HCT116 (cell line): ENCODE results near the gene COQ3. TPM values are rescaled to one million over a fixed set of nuclear protein-coding genes. Genes with fewer than 3 reads are reported as not detected.

Experiments used
- ATAC-seq: fragments of 200-7000 bp; cut with Tn5 transposase; 2 replicates; pipeline ENCODE4 v1.9.1; 2020; ENCODE audit warnings: mild to moderate bottlenecking, moderate library complexity
- BruUV-seq: library from RNA; stranded (reverse); fragments of 400-500 nt; replicated peaks from 2 replicates; lab custom pipeline; 2021; lab: Mats Ljungman, UMichigan
- CTCF ChIA-PET: fragments of 300-600 bp; sonication (Branson Sonifier 250); formaldehyde crosslinking; loops from one replicate; lab custom pipeline; 2021; ENCODE audit warnings: antibody characterized with exemption; lab: Charles Lee
- POLR2A ChIA-PET: fragments of 300-600, 350-600 bp; sonication (Branson Sonifier 250); formaldehyde crosslinking; loops from one replicate; lab custom pipeline; 2021; ENCODE audit warnings: antibody characterized with exemption; lab: Charles Lee
- RAD21 ChIA-PET, 2 experiments: fragments of 300-600 bp; sonication (Branson Sonifier 250); formaldehyde crosslinking; loops; one replicate each; lab custom pipeline; 2023; ENCODE audit warnings: low total read pairs in 2 of 2; ENCODE audit not compliant: uncharacterized antibody in 2 of 2, unreplicated experiment in 2 of 2, low non-redundant PET in 1 of 2; lab: Charles Lee
- DNase-seq: peaks from one replicate; pipeline ENCODE4 v3.0.0-alpha.2; 2010; ENCODE audit warnings: low read depth, low spot score
- H2AFZ ChIP-seq: fragments of 200-600 bp; shearing (Covaris generic), sonication (generic); 2 replicates; pipeline ENCODE4 v1.6.1; 2017; ENCODE audit warnings: low read depth, mixed run types, mixed read lengths, antibody characterized with exemption, low read length; ENCODE audit not compliant: poor library complexity, severe bottlenecking
- H3K27ac ChIP-seq: 2 replicates; pipeline ENCODE4 v1.5.1; 2012; ENCODE audit warnings: low read depth, low read length
- H3K27me3 ChIP-seq: fragments of 200-600 bp; sonication (generic); 2 replicates; pipeline ENCODE4 v1.6.1; 2016; ENCODE audit warnings: mixed run types, low read length, mixed read lengths; ENCODE audit not compliant: insufficient read depth
- H3K36me3 ChIP-seq, 2 experiments: fragments of 200-500 bp in 1 of 2; fragments of 200-600 bp in 1 of 2; sonication (Bioruptor generic) in 1 of 2; sonication (generic) in 1 of 2; 2 replicates each; pipeline versions ENCODE4 v1.5.1 to v1.6.1; 2014 to 2016; ENCODE audit warnings: low read length in 2 of 2, inconsistent platforms in 1 of 2, mixed read lengths in 1 of 2, mixed run types in 1 of 2; ENCODE audit not compliant: insufficient read depth in 2 of 2, control insufficient read depth in 1 of 2
- H3K4me1 ChIP-seq, 2 experiments: fragments of 200-600 bp in 1 of 2; sonication (generic) in 1 of 2; 2 replicates each; pipeline versions ENCODE4 v1.5.1 to v1.6.1; 2012 to 2017; ENCODE audit warnings: low read length in 2 of 2, inconsistent platforms in 1 of 2, mild to moderate bottlenecking in 1 of 2, mixed read lengths in 1 of 2, mixed run types in 1 of 2, moderate library complexity in 1 of 2; ENCODE audit not compliant: insufficient read depth in 2 of 2, control insufficient read depth in 1 of 2
- H3K4me2 ChIP-seq: fragments of 200-600 bp; sonication (generic); 2 replicates; pipeline ENCODE4 v1.6.1; 2017; ENCODE audit warnings: mixed run types, low read length, mixed read lengths
- H3K4me3 ChIP-seq, 2 experiments: fragments of 200-600 bp in 1 of 2; sonication (generic) in 1 of 2; replicated peaks in 1 of 2; 2 replicates each; pipeline ENCODE4 v1.5.1; 2011 to 2016; ENCODE audit warnings: low read length in 2 of 2, control low read depth in 1 of 2, low read depth in 1 of 2, mild to moderate bottlenecking in 1 of 2, mixed read lengths in 1 of 2, mixed run types in 1 of 2
- H3K79me2 ChIP-seq: fragments of 200-600 bp; sonication (generic); 2 replicates; pipeline ENCODE4 v1.6.1; 2017; ENCODE audit warnings: mild to moderate bottlenecking, mixed run types, low read length, moderate library complexity, mixed read lengths; ENCODE audit not compliant: insufficient read depth
- H3K9ac ChIP-seq: fragments of 200-600 bp; sonication (generic); 2 replicates; pipeline ENCODE4 v1.6.1; 2016; ENCODE audit warnings: low read length, mixed read lengths
- H3K9me2 ChIP-seq: fragments of 200-600 bp; sonication (generic), shearing (Covaris generic); 2 replicates; pipeline ENCODE4 v1.6.1; 2017; ENCODE audit warnings: mixed run types, mild to moderate bottlenecking, moderate library complexity; ENCODE audit not compliant: insufficient read depth
- H3K9me3 ChIP-seq, 2 experiments: fragments of 200-500 bp in 1 of 2; fragments of 200-600 bp in 1 of 2; sonication (Bioruptor generic) in 1 of 2; sonication (generic) in 1 of 2; 2 replicates each; pipeline ENCODE4 v1.6.1; 2014 to 2017; ENCODE audit warnings: low read length in 2 of 2, mixed read lengths in 2 of 2, inconsistent platforms in 1 of 2, low read depth in 1 of 2, mild to moderate bottlenecking in 1 of 2, mixed run types in 1 of 2, moderate library complexity in 1 of 2; ENCODE audit not compliant: control insufficient read depth in 1 of 2, insufficient read depth in 1 of 2
- H4K20me1 ChIP-seq: fragments of 200-600 bp; sonication (generic), shearing (Covaris generic); 2 replicates; pipeline ENCODE4 v1.6.1; 2017; ENCODE audit warnings: mixed run types, mild to moderate bottlenecking, moderate library complexity; ENCODE audit not compliant: insufficient read depth
- ATF3 ChIP-seq: IDR thresholded peaks from 2 replicates; pipeline ENCODE4 v1.6.1; 2012
- CBX3 ChIP-seq: IDR thresholded peaks from 2 replicates; pipeline ENCODE4 v1.6.1; 2012; ENCODE audit warnings: low read depth
- CEBPB ChIP-seq: IDR thresholded peaks from 2 replicates; pipeline ENCODE4 v1.6.1; 2012; ENCODE audit warnings: low read depth
- EGR1 ChIP-seq: IDR thresholded peaks from 2 replicates; pipeline ENCODE4 v1.6.1; 2012; ENCODE audit warnings: low read depth
- ELF1 ChIP-seq: IDR thresholded peaks from 2 replicates; pipeline ENCODE4 v1.6.1; 2012; ENCODE audit warnings: low read depth, borderline replicate concordance
- EZH2 ChIP-seq: fragments of 200-600 bp; sonication (generic); IDR thresholded peaks from 2 replicates; pipeline ENCODE4 v1.6.1; 2017; ENCODE audit warnings: antibody characterized with exemption, mixed run types
- EZH2phosphoT487 ChIP-seq: fragments of 200-600 bp; IDR thresholded peaks from 2 replicates; pipeline ENCODE4 v1.6.1; 2018; ENCODE audit warnings: antibody characterized with exemption, borderline replicate concordance
- MAX ChIP-seq: IDR thresholded peaks from 2 replicates; pipeline ENCODE4 v1.6.1; 2012
- POLR2A ChIP-seq: IDR thresholded peaks from 2 replicates; pipeline ENCODE4 v1.7.0; 2011; ENCODE audit warnings: borderline replicate concordance; ENCODE audit not compliant: insufficient read depth, insufficient read length; ENCODE audit errors: extremely low read depth
- POLR2AphosphoS5 ChIP-seq: IDR thresholded peaks from 2 replicates; pipeline ENCODE4 v1.6.1; 2011; ENCODE audit warnings: mild to moderate bottlenecking, low read depth, low read length, moderate library complexity
- RAD21 ChIP-seq: IDR thresholded peaks from 2 replicates; pipeline ENCODE4 v1.6.1; 2012; ENCODE audit warnings: low read depth, mild to moderate bottlenecking
- REST ChIP-seq: IDR thresholded peaks from 2 replicates; pipeline ENCODE4 v1.6.1; 2012; ENCODE audit warnings: low read depth
- SP1 ChIP-seq: IDR thresholded peaks from 2 replicates; pipeline ENCODE4 v1.6.1; 2012; ENCODE audit warnings: low read depth
- YY1 ChIP-seq: IDR thresholded peaks from 2 replicates; pipeline ENCODE4 v1.6.1; 2011; ENCODE audit warnings: low read length, low read depth, moderate library complexity, mild to moderate bottlenecking; ENCODE audit not compliant: insufficient replicate concordance; ENCODE audit errors: extremely low read depth
- ZNF274 ChIP-seq: fragments of 200-500 bp; sonication (Bioruptor generic); IDR thresholded peaks from 2 replicates; pipeline ENCODE4 v1.6.1; 2014; ENCODE audit warnings: mild to moderate bottlenecking, low read depth, low read length, inconsistent platforms
- intact Hi-C: fragments of 100-400 bp; cut with micrococcal nuclease; formaldehyde crosslinking; loops from 2 replicates; pipeline ENCODE4 v1.10.0; 2022
- total RNA-seq: library from RNA; stranded (reverse); gene quantifications from one replicate; pipeline ENCODE4 v1.2.1, GENCODE V29; 2021; ENCODE audit not compliant: unreplicated experiment
- TF ChIP-seq, protein P1 (sequence below), 3 experiments: fragments of 200-600 bp in 1 of 3; sonication (generic) in 1 of 3; IDR thresholded peaks in 2 of 3; conservative IDR thresholded peaks in 1 of 3; 2 replicates each; pipeline ENCODE4 v1.5.1; 2012 to 2017; ENCODE audit warnings: low read depth in 2 of 3, low read length in 2 of 3, antibody characterized with exemption in 1 of 3, borderline replicate concordance in 1 of 3, control low read depth in 1 of 3, mild to moderate bottlenecking in 1 of 3, mixed read lengths in 1 of 3, mixed run types in 1 of 3, moderate library complexity in 1 of 3; ENCODE audit not compliant: insufficient read depth in 1 of 3

Gene COQ3
- total RNA-seq, 1 experiment from 2014 or later = 19.0 TPM

DNA sequence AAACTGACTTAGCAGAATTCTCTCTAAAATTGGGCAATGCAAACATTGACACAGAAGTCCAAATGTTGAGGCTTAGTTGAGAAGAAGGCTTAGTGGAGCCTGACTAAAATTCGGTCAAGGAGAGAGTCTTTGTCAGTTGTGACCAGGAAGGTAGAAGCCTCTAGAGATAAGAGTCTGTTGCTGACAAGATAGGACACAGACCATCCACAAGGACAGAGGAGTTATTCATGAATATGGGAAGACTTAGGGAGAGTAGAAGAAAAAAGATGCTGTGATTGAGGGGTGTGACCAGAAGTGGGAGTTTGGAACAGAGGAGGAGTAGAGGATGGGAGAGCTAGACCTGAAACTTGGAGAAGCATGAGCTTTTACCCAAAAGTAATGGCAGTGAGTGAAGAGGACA is 37.4 kb downstream of the COQ3 start:
- no peak for DNase-seq
- no peak for TF ChIP-seq POLR2AphosphoS5
- TF ChIP-seq YY1 = no peak
- TF ChIP-seq, all 23 proteins: peak for 0
- H3K4me1 ChIP-seq = no peaks in the 10 kb centered on the region
- no peak overlapping the region for H3K27ac ChIP-seq
- POLR2A ChIA-PET = no interaction called here
- no peaks in the 10 kb centered on the region for H3K36me3 ChIP-seq
- no peaks in the 10 kb centered on the region for H3K9me3 ChIP-seq
- intact Hi-C loops = no loop called here
- no peaks in the 10 kb centered on the region for H3K9me2 ChIP-seq
- H3K4me3 ChIP-seq = no peak overlapping the region
- H3K9ac ChIP-seq = no peak overlapping the region
- H3K27me3 ChIP-seq = no peaks in the 10 kb centered on the region
- no peaks in the 10 kb centered on the region for H4K20me1 ChIP-seq
- CTCF ChIA-PET = no interaction called here
- RAD21 ChIA-PET = no interaction called here
- H3K4me2 ChIP-seq = no peak overlapping the region
- H2AFZ ChIP-seq = no peak overlapping the region
- no peaks in the 10 kb centered on the region for H3K79me2 ChIP-seq
- no peak for ATAC-seq
- BruUV-seq = no TSS peak

DNA sequence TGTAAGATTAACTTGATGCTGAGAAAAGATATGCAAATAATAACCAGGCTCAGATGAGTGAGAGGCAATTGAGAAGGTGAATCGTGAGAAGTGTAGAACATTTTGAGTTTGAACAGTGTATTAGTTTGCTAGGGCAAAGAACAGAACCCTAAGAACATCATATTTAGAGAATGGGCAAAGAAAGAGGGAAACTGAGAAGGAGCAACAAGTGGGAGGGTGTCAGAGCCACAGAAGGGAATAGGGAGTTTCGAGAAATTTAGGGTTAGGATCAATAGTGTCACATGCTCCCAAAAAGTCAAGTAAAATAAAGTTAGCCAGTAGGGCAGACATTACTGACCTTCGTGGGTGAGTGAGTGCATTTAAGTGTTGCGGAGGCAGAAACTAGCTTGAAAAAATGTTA is 39.0 kb downstream of the COQ3 start:
- ChIA-PET RAD21 (no interaction called here), CTCF (interaction anchor here (1.3 kb wide), 1 partner anchor 25 kb away, joined by 3 read pairs; no protein-coding TSS in a partner anchor), POLR2A (no interaction called here)
- intact Hi-C loops = no loop called here
- Histone ChIP-seq H3K4me3 (no peak overlapping the region), H2AFZ (no peak overlapping the region), H3K9me2 (no peaks in the 10 kb centered on the region), H3K27me3 (no peaks in the 10 kb centered on the region), H3K9me3 (no peaks in the 10 kb centered on the region), H4K20me1 (no peaks in the 10 kb centered on the region), H3K79me2 (no peaks in the 10 kb centered on the region), H3K4me2 (no peak overlapping the region), H3K36me3 (no peaks in the 10 kb centered on the region), H3K9ac (no peak overlapping the region), H3K27ac (no peak overlapping the region), H3K4me1 (peaks cover 8 to 12% of the 10 kb centered on the region in 2 experiments; a peak in 3 of 4 replicates)
- no TSS peak for BruUV-seq
- DNase-seq (no peak), ATAC-seq (no peak)
- TF ChIP-seq CBX3 (no peak), CEBPB (no peak), EZH2phosphoT487 (no peak), POLR2AphosphoS5 (no peak), EGR1 (no peak), ELF1 (no peak), ZNF274 (no peak), YY1 (no peak), POLR2A (no peak), SP1 (no peak), REST (no peak), EZH2 (no peak), MAX (no peak), ATF3 (no peak), RAD21 (no peak)
- TF ChIP-seq, protein P1, sequence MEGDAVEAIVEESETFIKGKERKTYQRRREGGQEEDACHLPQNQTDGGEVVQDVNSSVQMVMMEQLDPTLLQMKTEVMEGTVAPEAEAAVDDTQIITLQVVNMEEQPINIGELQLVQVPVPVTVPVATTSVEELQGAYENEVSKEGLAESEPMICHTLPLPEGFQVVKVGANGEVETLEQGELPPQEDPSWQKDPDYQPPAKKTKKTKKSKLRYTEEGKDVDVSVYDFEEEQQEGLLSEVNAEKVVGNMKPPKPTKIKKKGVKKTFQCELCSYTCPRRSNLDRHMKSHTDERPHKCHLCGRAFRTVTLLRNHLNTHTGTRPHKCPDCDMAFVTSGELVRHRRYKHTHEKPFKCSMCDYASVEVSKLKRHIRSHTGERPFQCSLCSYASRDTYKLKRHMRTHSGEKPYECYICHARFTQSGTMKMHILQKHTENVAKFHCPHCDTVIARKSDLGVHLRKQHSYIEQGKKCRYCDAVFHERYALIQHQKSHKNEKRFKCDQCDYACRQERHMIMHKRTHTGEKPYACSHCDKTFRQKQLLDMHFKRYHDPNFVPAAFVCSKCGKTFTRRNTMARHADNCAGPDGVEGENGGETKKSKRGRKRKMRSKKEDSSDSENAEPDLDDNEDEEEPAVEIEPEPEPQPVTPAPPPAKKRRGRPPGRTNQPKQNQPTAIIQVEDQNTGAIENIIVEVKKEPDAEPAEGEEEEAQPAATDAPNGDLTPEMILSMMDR (IDR thresholded peaks at IDR 0.05 in 2 of 3, conservative IDR thresholded peaks at IDR 0.05 in 1 of 3; ENCODE audit: borderline replicate concordance in 1 of 3, insufficient read depth in 1 of 3, low read depth in 2 of 3, low read length in 2 of 3) = no peak
